ENCODE data around the gene KLHL22.
"Not testable (repeated sequence)": the region's sequence is repeated elsewhere in the genome, so short reads cannot be mapped to it uniquely, and the experiment has no call there.

KLHL22 gene

DNA sequence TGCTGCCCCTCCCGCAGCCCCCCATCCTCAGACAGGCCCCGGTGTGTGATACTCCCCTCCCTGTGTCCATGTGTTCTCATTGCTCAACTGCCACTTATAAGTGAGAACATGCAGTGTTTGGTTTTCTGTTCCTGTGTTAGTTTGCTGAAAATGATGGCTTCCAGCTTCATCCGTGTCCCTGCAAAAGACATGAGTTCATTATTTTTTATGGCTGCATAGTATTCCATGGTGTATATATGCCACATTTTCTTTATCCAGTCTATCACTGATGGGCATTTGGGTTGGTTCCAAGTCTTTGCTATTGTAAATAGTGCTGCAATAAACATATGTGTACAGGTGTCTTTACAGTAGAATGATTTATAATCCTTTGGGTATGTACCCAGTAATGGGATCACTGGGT is 80.4 kb downstream of the KLHL22 start:
- not testable (repeated sequence) for DNase-seq

DNA sequence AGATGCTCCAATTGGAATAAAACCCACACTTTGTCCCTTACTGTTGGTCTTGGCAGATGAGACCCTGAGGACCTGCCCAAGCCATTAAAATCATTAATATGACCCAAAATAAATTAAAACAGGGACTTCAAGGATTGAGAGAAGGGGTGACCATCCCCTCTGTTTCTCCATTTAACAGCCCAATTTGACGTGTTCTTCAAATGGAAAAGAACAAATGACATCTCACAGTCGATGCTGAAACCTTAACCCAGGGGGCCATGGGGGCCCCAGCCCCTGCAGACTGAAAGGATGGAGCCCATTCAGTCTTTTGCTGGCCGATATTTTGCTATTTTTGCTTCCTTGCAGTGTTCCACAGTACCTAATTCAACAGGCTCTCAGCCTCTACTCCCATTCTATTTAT is 81.1 kb downstream of the KLHL22 start:
- no peak for DNase-seq

- DNase-seq = no peak
Measured at GRCh38 chr22:20414059-20414440, 81.5 kb downstream of the KLHL22 start.

DNA sequence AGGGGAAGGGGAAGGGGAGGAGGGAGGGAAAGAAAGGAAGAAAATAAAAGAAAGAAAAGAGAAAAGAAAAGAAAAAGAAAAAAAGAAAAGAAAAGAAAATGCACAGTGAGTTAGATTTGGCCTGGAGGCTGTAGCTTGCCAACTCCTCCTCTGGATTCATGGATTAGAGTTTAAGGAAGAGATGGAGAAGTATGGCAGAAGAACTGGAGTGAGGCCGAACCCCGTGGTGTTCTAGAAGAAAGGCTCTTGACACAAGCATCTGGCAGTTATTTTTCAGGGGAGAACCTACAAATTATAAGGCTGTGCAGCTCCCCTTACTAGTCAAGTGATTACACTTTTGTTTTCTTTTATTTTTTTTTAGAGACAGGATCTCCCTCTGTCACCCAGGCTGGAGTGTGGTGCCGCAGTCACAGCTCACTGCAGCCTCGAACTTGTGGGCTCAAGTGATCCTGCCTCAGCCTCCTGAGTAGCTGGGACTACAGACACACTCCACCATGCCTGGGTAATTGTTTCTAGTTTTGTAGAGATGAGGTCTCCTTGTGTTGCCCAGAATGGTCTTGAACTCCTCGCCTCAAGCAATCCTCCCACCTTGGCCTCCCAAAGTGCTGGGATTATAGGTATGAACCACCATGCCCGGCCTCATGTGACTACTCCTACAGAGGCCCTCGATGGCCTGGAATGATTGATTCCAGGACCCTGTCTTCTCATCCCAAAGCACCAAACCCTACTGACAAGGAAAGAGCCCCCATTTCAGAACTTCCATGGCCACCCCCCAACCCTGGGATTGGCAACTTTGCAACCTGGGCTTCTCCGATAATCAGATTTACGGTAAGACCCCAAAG is 82.2 kb downstream of the KLHL22 start:
- DNase-seq = no peak

DNA sequence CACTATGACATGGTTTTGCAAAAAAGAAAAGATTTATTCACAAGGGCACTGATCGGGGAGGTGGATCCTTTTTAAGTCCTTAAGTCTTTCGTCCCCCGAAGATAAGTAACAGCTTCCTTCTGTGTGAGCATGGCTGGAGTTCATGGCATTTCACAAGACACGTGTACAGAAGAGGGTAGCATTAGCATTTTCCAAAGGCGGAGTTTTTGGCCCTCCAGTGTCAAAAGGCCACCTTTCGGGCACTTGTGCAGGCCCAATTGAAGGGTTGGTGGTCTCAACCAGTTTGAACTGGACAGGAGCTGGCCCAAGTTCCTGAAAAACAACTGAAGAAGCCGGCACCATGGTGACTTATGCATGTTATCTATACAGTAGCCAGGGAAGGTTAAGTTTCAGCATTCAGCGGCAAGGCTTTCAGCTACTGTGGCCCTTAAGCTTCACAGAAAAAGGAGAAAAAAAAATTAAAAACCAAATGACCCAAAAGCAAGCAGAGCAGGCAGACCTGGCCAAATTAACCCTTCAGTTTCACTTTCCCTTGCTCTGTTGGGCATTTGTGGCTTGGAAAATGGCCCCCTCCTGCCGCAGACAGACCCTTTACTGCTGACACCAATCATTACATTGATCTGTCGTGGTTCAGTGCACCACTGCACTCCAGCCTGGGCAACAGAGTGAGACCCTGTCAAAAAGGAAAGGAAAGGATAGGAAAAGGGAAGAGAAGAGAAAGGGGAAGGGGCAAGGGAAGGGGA is 83.0 kb downstream of the KLHL22 start:
- DNase-seq = no peak

GRCh38 chr22:20409385-20409784 is 86.2 kb downstream of the KLHL22 start:
- not testable (repeated sequence) for DNase-seq

GRCh38 chr22:20408891-20409290 is 86.7 kb downstream of the KLHL22 start:
- no peak for DNase-seq

DNA sequence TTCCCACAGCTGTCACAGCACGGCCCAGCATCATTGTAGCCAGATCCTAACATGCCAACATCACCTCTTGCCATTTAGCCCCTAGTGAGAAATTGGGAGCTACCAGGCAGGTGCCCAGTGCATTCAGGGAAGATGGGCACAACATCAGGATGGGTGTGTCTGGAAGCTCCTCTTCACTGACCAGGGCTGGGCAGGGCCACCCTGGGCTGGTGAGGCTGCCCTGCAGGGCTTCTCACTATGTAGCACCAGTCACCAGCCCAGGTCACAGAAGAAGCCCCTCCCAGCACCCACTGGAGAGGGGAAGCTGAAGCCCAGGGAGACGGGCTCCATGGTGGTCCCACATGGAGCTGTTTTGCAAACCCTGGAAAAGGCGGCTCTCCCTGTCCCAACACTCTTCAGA is 87.8 kb downstream of the KLHL22 start:
- DNase-seq = no peak

DNA sequence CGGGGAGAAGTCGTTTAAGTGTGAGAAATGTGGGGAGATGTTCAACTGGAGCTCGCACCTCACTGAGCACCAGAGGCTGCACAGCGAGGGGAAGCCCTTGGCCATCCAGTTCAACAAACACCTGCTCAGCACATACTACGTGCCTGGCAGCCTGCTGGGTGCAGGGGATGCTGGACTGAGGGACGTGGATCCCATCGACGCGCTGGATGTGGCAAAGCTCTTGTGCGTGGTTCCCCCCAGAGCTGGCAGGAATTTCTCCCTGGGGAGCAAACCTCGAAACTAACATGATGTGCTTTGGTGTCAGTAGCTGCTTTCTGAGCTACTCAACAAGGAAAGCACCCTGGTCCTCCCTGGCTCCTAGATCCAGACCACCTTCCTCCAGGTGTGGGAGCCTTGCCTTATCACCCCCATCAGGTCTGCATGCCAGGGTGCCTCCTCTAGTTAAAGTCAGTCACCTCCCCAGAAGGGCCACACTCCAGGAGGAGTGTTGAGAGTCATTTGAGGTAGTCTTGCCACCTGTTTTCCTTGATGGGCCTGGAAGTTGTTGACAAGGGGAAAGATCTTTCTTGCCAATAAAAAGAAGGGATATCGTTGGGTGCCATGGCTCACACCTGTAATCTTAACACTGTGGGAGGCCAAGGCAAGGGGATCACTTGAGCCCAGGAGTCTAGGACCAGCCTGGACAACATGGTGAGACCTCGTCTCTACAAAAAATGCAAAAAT is 88.7 kb downstream of the KLHL22 start:
- no peak for DNase-seq

GRCh38 chr22:20405931-20406685 is 89.5 kb downstream of the KLHL22 start:
- DNase-seq = no peak

- no peak for DNase-seq
Measured at GRCh38 chr22:20405291-20405930, 90.2 kb downstream of the KLHL22 start.

- no peak for DNase-seq
Measured at GRCh38 chr22:20404881-20405280, 90.7 kb downstream of the KLHL22 start.

- DNase-seq = no peak
Measured at GRCh38 chr22:20403779-20404140, 91.8 kb downstream of the KLHL22 start.

DNA sequence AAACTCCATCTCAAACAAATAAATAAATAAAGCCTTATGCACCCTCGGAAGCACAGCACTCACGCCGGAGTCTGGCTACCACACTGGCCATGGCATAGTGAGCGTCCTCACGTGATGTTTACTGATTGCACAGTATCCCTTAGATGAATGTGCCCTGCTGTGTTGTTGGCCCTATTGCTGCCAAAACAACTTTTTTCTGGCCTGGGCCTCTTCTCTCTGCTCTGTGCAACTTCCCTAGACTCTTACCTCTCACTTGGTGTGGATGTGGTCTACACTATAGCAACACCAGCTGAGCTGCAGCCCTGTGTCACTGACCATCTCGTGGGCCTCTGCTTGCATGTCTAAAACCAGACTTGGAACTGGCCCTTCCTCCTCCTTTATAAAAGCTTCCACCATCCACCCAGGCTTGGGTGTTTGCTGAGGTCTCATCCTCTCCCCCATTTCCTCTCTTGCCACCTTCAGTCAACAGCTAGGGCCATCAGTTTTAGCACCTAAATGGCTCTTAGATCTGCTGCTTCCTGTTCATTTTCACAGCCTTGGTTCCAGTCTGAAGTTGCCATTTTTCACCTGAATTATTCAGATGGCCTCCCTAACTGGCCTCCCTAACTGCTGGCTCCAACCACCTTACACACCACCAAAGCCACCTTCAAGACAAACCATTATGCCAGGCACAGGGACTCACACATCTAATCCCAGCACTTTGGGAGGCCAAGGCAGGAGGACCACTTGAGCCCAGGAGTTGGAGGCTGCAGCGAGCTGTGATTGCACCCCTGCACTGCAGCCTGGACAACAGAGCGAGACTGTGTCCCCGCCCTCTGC is 92.4 kb downstream of the KLHL22 start:
- DNase-seq = no peak

GRCh38 chr22:20401376-20402014 is 94.1 kb downstream of the KLHL22 start:
- DNase-seq = no peak

GRCh38 chr22:20400606-20401375 is 94.8 kb downstream of the KLHL22 start:
- DNase-seq = no peak

DNA sequence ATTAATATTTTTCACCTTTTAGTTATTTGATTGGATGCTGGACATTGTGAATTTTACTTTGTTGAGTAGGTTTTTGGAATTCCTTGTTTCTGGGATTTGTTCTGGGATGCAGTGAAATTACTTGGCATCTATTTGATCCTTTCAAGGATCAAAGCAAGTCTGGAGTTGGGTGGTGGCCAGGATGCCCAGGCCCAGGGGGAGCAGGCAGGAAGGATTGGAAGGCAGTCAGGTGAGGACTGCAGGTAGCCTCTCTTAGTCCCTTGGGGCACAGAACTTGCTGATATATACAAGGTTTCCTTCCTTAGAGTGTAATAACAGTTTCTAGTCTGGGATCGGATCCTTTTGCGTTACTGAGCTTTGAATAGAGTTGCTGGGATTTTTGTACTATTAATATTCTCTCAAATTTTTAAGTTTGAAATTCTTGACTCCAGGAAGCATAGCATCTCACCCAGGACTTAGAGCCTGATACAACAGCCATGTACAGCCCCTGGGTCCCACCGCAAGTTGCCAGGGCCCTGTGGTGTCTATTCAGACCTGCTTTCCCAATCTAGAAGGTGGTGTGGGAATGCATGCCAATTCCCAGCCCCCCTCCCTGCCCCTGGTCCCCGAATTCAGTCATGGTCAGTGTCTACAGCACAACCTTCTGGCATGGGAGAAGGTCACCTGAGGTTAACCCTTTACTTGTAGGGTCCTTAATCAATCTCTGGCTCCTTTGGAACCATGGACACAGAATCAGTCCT is 95.6 kb downstream of the KLHL22 start:
- DNase-seq = no peak

DNA sequence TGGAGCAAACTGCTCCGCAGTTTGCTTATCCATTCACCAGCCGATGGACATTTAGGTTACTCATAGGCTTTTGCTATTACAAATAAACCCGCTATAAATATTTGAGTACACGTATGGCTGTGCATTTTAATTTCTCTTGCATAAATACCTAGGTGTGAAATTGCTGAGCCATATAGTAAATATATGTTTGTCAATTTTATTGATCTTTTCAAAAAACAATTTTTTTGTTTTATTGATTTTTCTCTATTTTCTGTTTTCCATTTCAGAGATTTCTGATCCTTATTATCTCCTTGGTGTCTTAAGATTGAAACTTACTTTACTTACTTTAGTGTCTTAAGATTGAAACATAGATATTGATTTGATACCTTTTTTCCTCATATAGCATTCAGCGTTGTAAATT is 97.2 kb downstream of the KLHL22 start:
- no peak for DNase-seq

DNA sequence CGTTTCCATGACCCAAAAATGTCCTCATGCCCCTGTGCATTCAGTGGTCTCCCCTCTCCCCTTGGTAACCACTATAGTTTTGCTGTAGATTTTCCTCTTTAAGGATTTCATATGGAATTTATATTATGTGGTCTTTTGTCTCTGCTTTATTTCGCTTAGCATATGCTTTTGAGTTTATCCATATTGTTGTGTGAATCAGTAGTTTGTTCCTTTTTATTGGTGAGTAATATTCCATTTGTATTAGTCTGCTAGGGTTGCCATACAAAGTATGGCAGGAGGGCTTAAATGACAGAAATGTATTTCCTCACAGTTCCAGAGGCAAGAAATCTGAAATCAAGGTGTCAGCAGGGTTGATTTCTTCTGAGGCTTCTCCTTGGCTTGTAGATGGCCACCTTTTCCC is 98.1 kb downstream of the KLHL22 start:
- no peak for DNase-seq

GRCh38 chr22:20396639-20397038 is 99.0 kb downstream of the KLHL22 start:
- no peak for DNase-seq

All from activated CD4-positive, alpha-beta T cell treated with anti-CD3 and anti-CD28 coated beads for 1 hour (primary cell).